ENCODE results near the gene FZD8. TPM values are rescaled to one million over a fixed set of nuclear protein-coding genes. Genes with fewer than 3 reads are reported as not detected.
A peak's percentile ranks its signal among the peaks of the same experiment; 100 is the strongest.
"Not testable (repeated sequence)": the region's sequence is repeated elsewhere in the genome, so short reads cannot be mapped to it uniquely, and the experiment has no call there.

FZD8 gene, protein sequence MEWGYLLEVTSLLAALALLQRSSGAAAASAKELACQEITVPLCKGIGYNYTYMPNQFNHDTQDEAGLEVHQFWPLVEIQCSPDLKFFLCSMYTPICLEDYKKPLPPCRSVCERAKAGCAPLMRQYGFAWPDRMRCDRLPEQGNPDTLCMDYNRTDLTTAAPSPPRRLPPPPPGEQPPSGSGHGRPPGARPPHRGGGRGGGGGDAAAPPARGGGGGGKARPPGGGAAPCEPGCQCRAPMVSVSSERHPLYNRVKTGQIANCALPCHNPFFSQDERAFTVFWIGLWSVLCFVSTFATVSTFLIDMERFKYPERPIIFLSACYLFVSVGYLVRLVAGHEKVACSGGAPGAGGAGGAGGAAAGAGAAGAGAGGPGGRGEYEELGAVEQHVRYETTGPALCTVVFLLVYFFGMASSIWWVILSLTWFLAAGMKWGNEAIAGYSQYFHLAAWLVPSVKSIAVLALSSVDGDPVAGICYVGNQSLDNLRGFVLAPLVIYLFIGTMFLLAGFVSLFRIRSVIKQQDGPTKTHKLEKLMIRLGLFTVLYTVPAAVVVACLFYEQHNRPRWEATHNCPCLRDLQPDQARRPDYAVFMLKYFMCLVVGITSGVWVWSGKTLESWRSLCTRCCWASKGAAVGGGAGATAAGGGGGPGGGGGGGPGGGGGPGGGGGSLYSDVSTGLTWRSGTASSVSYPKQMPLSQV
- under 1 TPM; 0.35 to 0.72 TPM for polyA plus RNA-seq

GRCh38 chr10:35642035-35642792, at the start of gene FZD8:
FZD8 (minus strand) TSS chr10:35642296; CDS start chr10:35641429, 867 bp downstream.
- Histone ChIP-seq H3K9me3 (ENCODE audit: control insufficient read depth in 2 of 2, insufficient read depth in 1 of 2, low read depth in 1 of 2, low read length in 1 of 2) (peaks cover 0 to 3% of the 10 kb centered on the region in 2 donors), H3K4me1 (ENCODE audit: control insufficient read depth in 2 of 2, insufficient read depth in 2 of 2, low read length in 1 of 2) (peaks cover 13% of the 10 kb centered on the region in 2 donors), H3K36me3 (ENCODE audit: control insufficient read depth in 2 of 2, insufficient read depth in 2 of 2, low read length in 1 of 2) (no peaks in the 10 kb centered on the region), H3K4me3 (ENCODE audit: low read depth in 1 of 2, low read length in 2 of 2) (peak within 1 kb of the TSS; percentile 58 to 68), H3K27ac (ENCODE audit: low read depth in 2 of 2, low read length in 1 of 2) (peak within 1 kb of the TSS; percentile 65 to 68), H3K27me3 (ENCODE audit: control insufficient read depth in 1 of 2, insufficient read depth in 2 of 2, low read length in 2 of 2) (peaks cover 0 to 5% of the 10 kb centered on the region in 2 donors)
- WGBS, 2 donors = 1% methylated on average over 65 to 80 of the region's 80 CpGs

- Histone ChIP-seq H3K9me3 (ENCODE audit: control insufficient read depth in 2 of 2, insufficient read depth in 1 of 2, low read depth in 1 of 2, low read length in 1 of 2) (no peaks in the 10 kb centered on the region), H3K4me3 (ENCODE audit: low read depth in 1 of 2, low read length in 2 of 2) (no peak overlapping the region), H3K36me3 (ENCODE audit: control insufficient read depth in 2 of 2, insufficient read depth in 2 of 2, low read length in 1 of 2) (no peaks in the 10 kb centered on the region), H3K4me1 (ENCODE audit: control insufficient read depth in 2 of 2, insufficient read depth in 2 of 2, low read length in 1 of 2) (no peaks in the 10 kb centered on the region), H3K27ac (ENCODE audit: low read depth in 2 of 2, low read length in 1 of 2) (no peak overlapping the region), H3K27me3 (ENCODE audit: control insufficient read depth in 1 of 2, insufficient read depth in 2 of 2, low read length in 2 of 2) (no peaks in the 10 kb centered on the region)
- 83 to 85% methylated on average over 12 of the region's 12 CpGs for WGBS, 2 donors
Measured at GRCh38 chr10:35691522-35692236, 49.6 kb upstream of the FZD8 start.

GRCh38 chr10:35690534-35690933, 48.4 kb upstream of the FZD8 start:
- 38 to 55% methylated on average over 5 of the region's 5 CpGs for WGBS, 2 donors
- H3K4me1 ChIP-seq (ENCODE audit: control insufficient read depth in 2 of 2, insufficient read depth in 2 of 2, low read length in 1 of 2) = no peaks in the 10 kb centered on the region
- no peak overlapping the region for H3K27ac ChIP-seq (ENCODE audit: low read depth in 2 of 2, low read length in 1 of 2)
- no peaks in the 10 kb centered on the region for H3K27me3 ChIP-seq (ENCODE audit: control insufficient read depth in 1 of 2, insufficient read depth in 2 of 2, low read length in 2 of 2)
- H3K36me3 ChIP-seq (ENCODE audit: control insufficient read depth in 2 of 2, insufficient read depth in 2 of 2, low read length in 1 of 2) = no peaks in the 10 kb centered on the region
- no peaks in the 10 kb centered on the region for H3K9me3 ChIP-seq (ENCODE audit: control insufficient read depth in 2 of 2, insufficient read depth in 1 of 2, low read depth in 1 of 2, low read length in 1 of 2)
- H3K4me3 ChIP-seq (ENCODE audit: low read depth in 1 of 2, low read length in 2 of 2) = no peak overlapping the region

- H3K36me3 ChIP-seq (ENCODE audit: control insufficient read depth in 2 of 2, insufficient read depth in 2 of 2, low read length in 1 of 2); H3K9me3 ChIP-seq (ENCODE audit: control insufficient read depth in 2 of 2, insufficient read depth in 1 of 2, low read depth in 1 of 2, low read length in 1 of 2); H3K27ac ChIP-seq (ENCODE audit: low read depth in 2 of 2, low read length in 1 of 2); H3K4me3 ChIP-seq (ENCODE audit: low read depth in 1 of 2, low read length in 2 of 2); H3K27me3 ChIP-seq (ENCODE audit: control insufficient read depth in 1 of 2, insufficient read depth in 2 of 2, low read length in 2 of 2); H3K4me1 ChIP-seq (ENCODE audit: control insufficient read depth in 2 of 2, insufficient read depth in 2 of 2, low read length in 1 of 2): not testable (repeated sequence)
- WGBS, 2 donors = 87 to 89% methylated on average over 4 of the region's 4 CpGs
Measured at GRCh38 chr10:35685858-35686257, 43.8 kb upstream of the FZD8 start.

- 50 to 56% methylated on average over 3 of the region's 3 CpGs for whole genome bisulfite sequencing, 2 donors
- Histone ChIP-seq H3K27me3 (ENCODE audit: control insufficient read depth in 1 of 2, insufficient read depth in 2 of 2, low read length in 2 of 2) (no peaks in the 10 kb centered on the region), H3K36me3 (ENCODE audit: control insufficient read depth in 2 of 2, insufficient read depth in 2 of 2, low read length in 1 of 2) (no peaks in the 10 kb centered on the region), H3K9me3 (ENCODE audit: control insufficient read depth in 2 of 2, insufficient read depth in 1 of 2, low read depth in 1 of 2, low read length in 1 of 2) (no peaks in the 10 kb centered on the region), H3K27ac (ENCODE audit: low read depth in 2 of 2, low read length in 1 of 2) (no peak overlapping the region), H3K4me1 (ENCODE audit: control insufficient read depth in 2 of 2, insufficient read depth in 2 of 2, low read length in 1 of 2) (no peaks in the 10 kb centered on the region), H3K4me3 (ENCODE audit: low read depth in 1 of 2, low read length in 2 of 2) (no peak overlapping the region)
Measured at GRCh38 chr10:35685402-35685801, 43.3 kb upstream of the FZD8 start.

DNA sequence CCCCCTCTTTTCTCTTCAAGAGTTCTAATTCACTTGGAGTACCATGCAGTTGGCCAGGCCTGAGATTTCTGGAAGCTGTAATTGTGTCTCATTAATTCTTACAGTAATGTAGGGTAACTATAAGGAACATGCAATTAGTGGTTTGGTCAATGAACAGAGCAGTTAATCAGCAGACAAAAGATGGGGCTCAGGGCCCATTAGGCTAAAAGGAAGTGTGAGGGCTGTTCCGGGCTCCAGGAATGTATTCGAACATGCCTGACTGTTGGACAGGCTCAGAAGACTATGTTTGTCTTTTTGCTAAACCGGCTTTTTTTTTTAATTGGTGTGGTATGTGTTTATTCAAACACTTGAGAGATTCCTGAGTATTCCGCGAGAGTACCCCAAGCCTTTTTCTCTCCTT, 42.5 kb upstream of the FZD8 start:
- no peak overlapping the region for H3K27ac ChIP-seq (ENCODE audit: low read depth in 2 of 2, low read length in 1 of 2)

DNA sequence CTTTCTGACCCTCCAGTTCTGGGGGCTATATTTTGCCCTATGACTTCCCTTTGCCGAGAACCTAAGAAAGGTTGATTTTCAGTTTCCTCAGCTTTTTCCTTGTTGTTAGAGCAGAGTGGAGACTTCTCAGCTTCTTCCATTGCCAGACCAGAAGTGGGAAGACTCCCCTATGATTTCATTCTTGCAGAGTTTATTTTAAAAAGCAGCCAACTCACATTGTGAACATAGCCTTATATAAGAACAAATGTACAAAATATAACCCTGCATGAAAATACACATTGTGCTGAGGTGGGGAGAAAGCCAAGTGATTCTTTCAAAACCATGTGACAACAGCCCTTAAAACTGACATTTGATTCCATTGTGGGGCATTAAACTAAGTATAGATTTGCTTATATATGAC, 33.8 kb upstream of the FZD8 start:
- no peaks in the 10 kb centered on the region for H3K27me3 ChIP-seq (ENCODE audit: control insufficient read depth in 1 of 2, insufficient read depth in 2 of 2, low read length in 2 of 2)
- no peak overlapping the region for H3K4me3 ChIP-seq (ENCODE audit: low read depth in 1 of 2, low read length in 2 of 2)
- no peak overlapping the region for H3K27ac ChIP-seq (ENCODE audit: low read depth in 2 of 2, low read length in 1 of 2)
- H3K9me3 ChIP-seq (ENCODE audit: control insufficient read depth in 2 of 2, insufficient read depth in 1 of 2, low read depth in 1 of 2, low read length in 1 of 2) = no peaks in the 10 kb centered on the region
- no peaks in the 10 kb centered on the region for H3K4me1 ChIP-seq (ENCODE audit: control insufficient read depth in 2 of 2, insufficient read depth in 2 of 2, low read length in 1 of 2)
- 64 to 70% methylated on average over 1 of the region's 1 CpG for WGBS, 2 donors
- H3K36me3 ChIP-seq (ENCODE audit: control insufficient read depth in 2 of 2, insufficient read depth in 2 of 2, low read length in 1 of 2) = no peaks in the 10 kb centered on the region

More for the DNA sequence above, 42.5 kb upstream of the FZD8 start:
- no peaks in the 10 kb centered on the region for H3K36me3 ChIP-seq (ENCODE audit: control insufficient read depth in 2 of 2, insufficient read depth in 2 of 2, low read length in 1 of 2)
- no peaks in the 10 kb centered on the region for H3K9me3 ChIP-seq (ENCODE audit: control insufficient read depth in 2 of 2, insufficient read depth in 1 of 2, low read depth in 1 of 2, low read length in 1 of 2)
- 53 to 68% methylated on average over 5 of the region's 5 CpGs for WGBS, 2 donors
- no peak overlapping the region for H3K4me3 ChIP-seq (ENCODE audit: low read depth in 1 of 2, low read length in 2 of 2)
- H3K27me3 ChIP-seq (ENCODE audit: control insufficient read depth in 1 of 2, insufficient read depth in 2 of 2, low read length in 2 of 2) = no peaks in the 10 kb centered on the region
- no peaks in the 10 kb centered on the region for H3K4me1 ChIP-seq (ENCODE audit: control insufficient read depth in 2 of 2, insufficient read depth in 2 of 2, low read length in 1 of 2)

DNA sequence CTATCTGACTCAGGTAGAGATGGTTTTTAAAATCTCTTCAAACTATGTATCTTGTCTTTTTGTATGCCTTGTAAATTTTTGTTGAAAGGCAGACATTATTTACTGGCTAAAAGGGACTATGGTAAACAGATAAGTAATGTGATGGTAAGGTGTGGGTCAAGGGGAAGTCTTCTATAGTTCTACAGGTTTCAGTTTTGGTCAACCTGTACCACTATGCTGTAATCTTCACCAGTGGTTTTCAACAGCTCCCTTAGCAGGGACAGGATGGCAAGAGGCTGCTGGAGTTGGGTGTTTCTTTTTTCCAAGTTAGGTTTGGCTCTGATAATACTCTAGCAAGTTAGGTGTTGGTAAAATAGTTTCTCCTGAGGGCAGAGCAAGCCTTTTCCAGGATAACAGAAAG, 32.7 kb upstream of the FZD8 start:
- Histone ChIP-seq H3K27me3 (ENCODE audit: control insufficient read depth in 1 of 2, insufficient read depth in 2 of 2, low read length in 2 of 2) (no peaks in the 10 kb centered on the region), H3K4me3 (ENCODE audit: low read depth in 1 of 2, low read length in 2 of 2) (no peak overlapping the region), H3K9me3 (ENCODE audit: control insufficient read depth in 2 of 2, insufficient read depth in 1 of 2, low read depth in 1 of 2, low read length in 1 of 2) (no peaks in the 10 kb centered on the region), H3K4me1 (ENCODE audit: control insufficient read depth in 2 of 2, insufficient read depth in 2 of 2, low read length in 1 of 2) (no peaks in the 10 kb centered on the region), H3K36me3 (ENCODE audit: control insufficient read depth in 2 of 2, insufficient read depth in 2 of 2, low read length in 1 of 2) (no peaks in the 10 kb centered on the region), H3K27ac (ENCODE audit: low read depth in 2 of 2, low read length in 1 of 2) (no peak overlapping the region)
